ENCODE results near the gene ZNF554.

Gene ZNF554

GRCh38 chr19:2819540-2820111 is at the start of gene ZNF554:
ZNF554 (plus strand) TSS chr19:2819868; CDS start chr19:2820072, 204 bp downstream.
- no peak for TF ChIP-seq ZNF274 (IDR thresholded peaks at IDR 0.05; ENCODE audit: low read depth, low read length)
- peak within 1 kb of the TSS; percentile 75 for H3K4me3 ChIP-seq (ENCODE audit: low read length)

- no peak overlapping the region for H3K4me3 ChIP-seq (ENCODE audit: low read length)
These were observed 49.3 kb upstream of the ZNF554 start for GRCh38 chr19:2770055-2771013.

GRCh38 chr19:2771786-2772674 is 47.6 kb upstream of the ZNF554 start:
- no peak for TF ChIP-seq ZNF274 (IDR thresholded peaks at IDR 0.05; ENCODE audit: low read depth, low read length)
- no peak overlapping the region for H3K4me3 ChIP-seq (ENCODE audit: low read length)

More at GRCh38 chr19:2770055-2771013, 49.3 kb upstream of the ZNF554 start:
- no peak for TF ChIP-seq ZNF274 (IDR thresholded peaks at IDR 0.05; ENCODE audit: low read depth, low read length)

GRCh38 chr19:2774083-2774679 is 45.5 kb upstream of the ZNF554 start:
- no peak for TF ChIP-seq ZNF274 (IDR thresholded peaks at IDR 0.05; ENCODE audit: low read depth, low read length)
- H3K4me3 ChIP-seq (ENCODE audit: low read length) = no peak overlapping the region

- no peak overlapping the region for H3K4me3 ChIP-seq (ENCODE audit: low read length)
- no peak for TF ChIP-seq ZNF274 (IDR thresholded peaks at IDR 0.05; ENCODE audit: low read depth, low read length)
These were observed 44.6 kb upstream of the ZNF554 start for GRCh38 chr19:2774953-2775555.

- no peak for TF ChIP-seq ZNF274 (IDR thresholded peaks at IDR 0.05; ENCODE audit: low read depth, low read length)
- H3K4me3 ChIP-seq (ENCODE audit: low read length) = peak overlapping the region; percentile 5; the same call in 1 of the 2 replicates
These were observed 43.9 kb upstream of the ZNF554 start for GRCh38 chr19:2775556-2776430.

GRCh38 chr19:2777952-2778683 is 41.5 kb upstream of the ZNF554 start:
- no peak overlapping the region for H3K4me3 ChIP-seq (ENCODE audit: low read length)
- no peak for TF ChIP-seq ZNF274 (IDR thresholded peaks at IDR 0.05; ENCODE audit: low read depth, low read length)

- TF ChIP-seq ZNF274 (IDR thresholded peaks at IDR 0.05; ENCODE audit: low read depth, low read length) = no peak
These were observed 40.4 kb upstream of the ZNF554 start for GRCh38 chr19:2779121-2779740.

GRCh38 chr19:2780284-2780683 is 39.4 kb upstream of the ZNF554 start:
- H3K4me3 ChIP-seq (ENCODE audit: low read length) = no peak overlapping the region
- no peak for TF ChIP-seq ZNF274 (IDR thresholded peaks at IDR 0.05; ENCODE audit: low read depth, low read length)

More at GRCh38 chr19:2779121-2779740, 40.4 kb upstream of the ZNF554 start:
- H3K4me3 ChIP-seq (ENCODE audit: low read length) = no peak overlapping the region

GRCh38 chr19:2782329-2782935 is 37.2 kb upstream of the ZNF554 start:
- H3K4me3 ChIP-seq (ENCODE audit: low read length) = peak overlapping the region; percentile 63
- TF ChIP-seq ZNF274 (IDR thresholded peaks at IDR 0.05; ENCODE audit: low read depth, low read length) = no peak

Measured in GM08714 (cell line).